ENCODE measurements around the gene ZNF783. TPM values are rescaled to one million over a fixed set of nuclear protein-coding genes. Genes with fewer than 3 reads are reported as not detected.

ZNF783 gene
- total and polyA plus RNA-seq, 5 donors, result 3.5 to 7.4 (median 6.8) TPM

DNA sequence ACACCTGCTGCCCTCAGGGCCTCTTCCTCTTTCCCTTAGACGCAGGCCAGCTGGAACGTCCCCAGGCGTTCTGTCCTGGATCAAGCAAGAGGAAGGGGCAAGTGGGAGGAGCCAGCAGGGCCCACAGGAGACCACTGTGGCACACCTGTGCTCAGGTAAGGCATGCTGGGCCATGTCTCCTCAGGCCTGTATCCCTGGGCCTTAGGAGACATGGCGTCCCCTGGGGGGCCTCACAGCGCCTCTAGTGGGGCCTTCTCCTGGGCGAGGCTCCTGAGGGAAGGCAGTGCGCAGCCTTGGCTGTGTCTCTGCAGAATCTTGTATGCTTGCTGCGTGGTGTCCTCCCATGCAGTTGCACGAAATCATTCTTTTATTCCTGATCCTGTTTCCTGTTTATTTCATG, 31.3 kb downstream of the ZNF783 start:
- Histone ChIP-seq H3K27ac (ENCODE audit: low read length) (no peak overlapping the region), H3K27me3 (ENCODE audit: control insufficient read depth, insufficient read depth) (no peaks in the 10 kb centered on the region), H3K9me3 (ENCODE audit: control insufficient read depth, low read length) (no peaks in the 10 kb centered on the region), H3K4me1 (ENCODE audit: control insufficient read depth, insufficient read depth, low read length) (no peaks in the 10 kb centered on the region), H3K4me3 (ENCODE audit: low read length) (no peak overlapping the region)
- WGBS, result 90% methylated on average over 9 of the region's 9 CpGs
- intact Hi-C loops (cut with DNase I), result no loop called here
- ATAC-seq (no peak), DNase-seq (no peak)

DNA sequence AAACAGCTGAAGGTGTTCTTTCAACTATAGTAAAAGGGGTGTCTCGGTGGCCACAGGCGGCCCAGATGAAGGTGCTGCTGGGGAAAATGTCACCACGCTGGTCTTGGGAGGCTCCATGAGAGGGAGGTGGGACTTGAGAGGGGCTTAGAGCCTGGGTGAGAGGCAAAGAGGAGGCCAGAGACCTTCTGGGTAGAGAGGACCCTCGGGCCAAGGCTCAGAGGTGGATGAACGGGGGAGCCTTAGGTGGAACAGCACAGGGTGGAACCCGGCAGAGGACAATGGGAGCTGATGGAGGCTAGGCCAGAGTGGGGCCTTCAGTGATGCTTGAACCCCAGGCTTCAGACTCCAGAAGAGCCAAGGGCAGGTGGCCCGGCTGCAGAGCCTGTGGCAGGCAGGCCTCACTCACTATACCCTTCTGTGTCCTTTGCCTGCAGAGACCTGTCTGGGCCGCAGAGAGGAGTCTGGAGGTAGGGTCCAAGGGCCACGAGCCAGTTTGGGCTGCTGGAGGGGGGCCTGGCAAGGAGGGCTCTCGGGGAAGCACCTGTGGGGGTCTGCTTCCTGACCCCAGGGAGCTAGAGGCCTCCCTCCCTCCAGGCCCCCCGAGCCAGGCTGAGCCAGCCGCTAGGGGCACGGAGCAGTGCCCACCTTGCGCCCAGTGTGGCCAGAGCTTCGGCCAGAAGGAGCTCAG, 32.1 kb downstream of the ZNF783 start:
- no peaks in the 10 kb centered on the region for H3K9me3 ChIP-seq (ENCODE audit: control insufficient read depth, low read length)
- DNase-seq (no peak), ATAC-seq (no peak)
- 94% methylated on average over 15 of the region's 15 CpGs for WGBS
- H3K27ac ChIP-seq (ENCODE audit: low read length), result no peak overlapping the region
- intact Hi-C loops (cut with DNase I), result no loop called here
- no peaks in the 10 kb centered on the region for H3K27me3 ChIP-seq (ENCODE audit: control insufficient read depth, insufficient read depth)
- H3K4me3 ChIP-seq (ENCODE audit: low read length), result no peak overlapping the region
- no peaks in the 10 kb centered on the region for H3K4me1 ChIP-seq (ENCODE audit: control insufficient read depth, insufficient read depth, low read length)

DNA sequence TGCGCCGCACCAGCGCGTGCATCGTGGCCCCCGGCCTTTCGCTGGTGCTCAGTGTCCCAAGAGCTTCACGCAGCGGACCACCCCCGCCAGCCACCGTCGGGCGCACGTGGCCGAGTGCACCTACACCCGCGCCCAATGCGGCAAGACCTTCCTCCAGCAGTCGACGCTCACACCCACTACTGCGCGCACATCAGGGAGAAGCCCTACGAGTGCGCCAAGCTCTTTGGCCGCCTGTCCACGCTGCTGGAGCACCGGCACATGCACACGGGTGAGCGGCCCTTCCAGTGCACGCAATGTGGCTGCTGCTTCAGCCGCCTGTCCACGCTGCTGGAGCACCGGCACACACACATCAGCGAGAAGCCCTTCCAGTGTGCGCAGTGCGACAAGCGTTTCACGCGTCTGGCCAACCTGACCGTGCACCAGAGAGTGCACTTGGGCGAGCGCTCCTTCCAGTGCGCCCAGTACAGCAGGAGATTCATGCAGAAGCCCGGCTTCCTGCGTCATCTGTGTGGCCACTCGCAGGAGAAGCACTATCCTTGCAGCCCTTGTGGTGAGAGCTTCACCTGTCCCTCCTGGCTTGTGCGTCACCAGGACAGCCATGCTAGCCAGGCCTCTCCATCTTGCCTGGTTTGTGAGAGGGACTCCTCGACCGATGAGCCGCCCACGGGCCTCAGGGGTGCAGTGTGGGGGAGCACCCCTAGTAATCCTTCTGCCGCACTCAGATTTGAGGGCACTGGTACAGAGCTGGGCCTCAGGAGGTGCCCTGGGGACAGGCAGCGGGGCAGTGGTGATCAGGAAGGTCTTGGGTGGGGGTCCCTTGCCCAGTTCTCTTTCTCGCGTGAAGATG, 32.9 kb downstream of the ZNF783 start:
- no peaks in the 10 kb centered on the region for H3K9me3 ChIP-seq (ENCODE audit: control insufficient read depth, low read length)
- H3K4me3 ChIP-seq (ENCODE audit: low read length), result no peak overlapping the region
- WGBS, result 96% methylated on average over 55 of the region's 55 CpGs
- H3K27me3 ChIP-seq (ENCODE audit: control insufficient read depth, insufficient read depth), result no peaks in the 10 kb centered on the region
- H3K27ac ChIP-seq (ENCODE audit: low read length), result no peak overlapping the region
- ATAC-seq, result no peak
- intact Hi-C loops (cut with DNase I), result no loop called here
- no peaks in the 10 kb centered on the region for H3K4me1 ChIP-seq (ENCODE audit: control insufficient read depth, insufficient read depth, low read length)
- no peak for DNase-seq

DNA sequence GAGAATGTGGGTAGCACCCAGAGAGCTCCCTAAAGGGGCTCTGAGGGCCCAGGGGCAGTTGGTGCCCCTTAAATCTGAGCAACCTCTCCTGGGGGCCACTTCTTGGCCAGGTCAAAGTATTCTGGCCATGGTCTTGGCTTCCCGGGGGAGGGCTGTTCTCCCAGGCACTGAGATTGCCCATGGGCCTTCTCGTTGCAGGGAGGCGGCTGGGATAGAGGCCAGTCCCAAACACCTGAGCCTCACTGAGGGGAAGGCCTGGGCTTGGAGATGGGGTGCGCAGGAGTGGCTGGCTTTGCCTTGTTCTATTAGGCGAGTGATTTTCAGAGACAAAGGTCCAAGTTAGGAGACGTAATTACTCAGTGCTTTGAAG, 33.5 kb downstream of the ZNF783 start:
- ATAC-seq (no peak), DNase-seq (no peak)
- no peak overlapping the region for H3K4me3 ChIP-seq (ENCODE audit: low read length)
- WGBS, result 96% methylated on average over 6 of the region's 6 CpGs
- H3K27me3 ChIP-seq (ENCODE audit: control insufficient read depth, insufficient read depth), result no peaks in the 10 kb centered on the region
- H3K4me1 ChIP-seq (ENCODE audit: control insufficient read depth, insufficient read depth, low read length), result no peaks in the 10 kb centered on the region
- intact Hi-C loops (cut with DNase I), result no loop called here
- no peak overlapping the region for H3K27ac ChIP-seq (ENCODE audit: low read length)
- no peaks in the 10 kb centered on the region for H3K9me3 ChIP-seq (ENCODE audit: control insufficient read depth, low read length)

DNA sequence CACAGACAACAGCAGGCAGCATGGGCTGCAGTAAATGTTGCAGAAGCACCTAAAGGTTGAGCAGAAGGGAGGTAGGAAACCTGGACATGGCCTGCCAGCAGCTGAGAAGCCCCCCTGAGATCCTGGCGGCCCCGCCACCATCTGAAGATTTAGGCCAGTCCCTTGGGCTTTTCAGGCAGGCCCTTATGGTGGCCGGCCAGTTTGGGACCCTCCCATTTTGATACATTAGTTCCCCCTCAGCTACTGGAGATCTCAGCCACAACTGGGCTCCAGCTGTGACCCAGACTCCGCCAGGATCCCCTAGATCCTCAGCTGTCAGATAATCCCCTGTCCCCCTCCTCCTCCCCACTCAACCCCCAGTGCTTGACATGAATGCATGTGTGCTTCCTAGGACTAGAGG, 34.4 kb downstream of the ZNF783 start:
- ATAC-seq, result no peak
- no peak for DNase-seq
- Histone ChIP-seq H3K27ac (ENCODE audit: low read length) (no peak overlapping the region), H3K9me3 (ENCODE audit: control insufficient read depth, low read length) (no peaks in the 10 kb centered on the region), H3K4me3 (ENCODE audit: low read length) (no peak overlapping the region), H3K4me1 (ENCODE audit: control insufficient read depth, insufficient read depth, low read length) (no peaks in the 10 kb centered on the region), H3K27me3 (ENCODE audit: control insufficient read depth, insufficient read depth) (no peaks in the 10 kb centered on the region)
- intact Hi-C loops (cut with DNase I), result no loop called here
- WGBS, result 85% methylated on average over 4 of the region's 4 CpGs

DNA sequence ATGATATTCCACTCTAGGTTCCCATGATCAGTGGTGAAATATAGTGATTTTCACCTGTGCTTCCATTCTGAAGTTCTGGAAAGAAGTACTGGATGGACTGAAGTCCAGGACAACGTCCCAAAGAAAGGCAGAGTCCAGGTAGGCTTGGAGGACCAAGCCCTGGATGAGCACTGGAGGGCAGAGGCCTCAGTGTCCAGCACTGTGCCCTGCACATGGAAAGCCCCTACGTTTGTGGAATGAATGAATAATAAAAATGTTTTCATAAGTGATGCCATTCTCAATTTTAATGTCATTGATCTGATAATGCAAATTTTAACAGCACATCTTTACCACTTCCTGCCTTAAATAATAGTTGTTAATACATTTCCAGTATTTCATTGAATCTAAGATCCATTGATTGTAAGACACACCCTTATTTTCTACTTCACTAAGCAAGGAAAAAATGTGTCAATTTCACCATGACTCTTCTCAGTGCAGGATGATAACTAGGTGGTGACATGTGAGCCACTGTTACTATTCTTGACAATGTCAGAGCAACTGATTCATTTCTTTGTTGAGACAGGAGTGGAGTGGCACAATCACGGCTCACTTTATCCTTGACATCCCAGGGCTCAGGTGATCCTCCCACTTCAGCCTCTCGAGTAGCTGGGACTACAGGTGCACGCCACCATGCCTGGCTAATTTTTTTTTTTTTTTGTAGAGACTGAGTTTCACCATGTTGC, 35.2 kb downstream of the ZNF783 start:
- no peak for ATAC-seq
- intact Hi-C loops (cut with DNase I), result no loop called here
- H3K27me3 ChIP-seq (ENCODE audit: control insufficient read depth, insufficient read depth), result no peaks in the 10 kb centered on the region
- H3K4me3 ChIP-seq (ENCODE audit: low read length), result no peak overlapping the region
- H3K4me1 ChIP-seq (ENCODE audit: control insufficient read depth, insufficient read depth, low read length), result no peaks in the 10 kb centered on the region
- DNase-seq, result no peak
- WGBS, result 72% methylated on average over 5 of the region's 5 CpGs
- H3K27ac ChIP-seq (ENCODE audit: low read length), result no peak overlapping the region
- H3K9me3 ChIP-seq (ENCODE audit: control insufficient read depth, low read length), result no peaks in the 10 kb centered on the region

DNA sequence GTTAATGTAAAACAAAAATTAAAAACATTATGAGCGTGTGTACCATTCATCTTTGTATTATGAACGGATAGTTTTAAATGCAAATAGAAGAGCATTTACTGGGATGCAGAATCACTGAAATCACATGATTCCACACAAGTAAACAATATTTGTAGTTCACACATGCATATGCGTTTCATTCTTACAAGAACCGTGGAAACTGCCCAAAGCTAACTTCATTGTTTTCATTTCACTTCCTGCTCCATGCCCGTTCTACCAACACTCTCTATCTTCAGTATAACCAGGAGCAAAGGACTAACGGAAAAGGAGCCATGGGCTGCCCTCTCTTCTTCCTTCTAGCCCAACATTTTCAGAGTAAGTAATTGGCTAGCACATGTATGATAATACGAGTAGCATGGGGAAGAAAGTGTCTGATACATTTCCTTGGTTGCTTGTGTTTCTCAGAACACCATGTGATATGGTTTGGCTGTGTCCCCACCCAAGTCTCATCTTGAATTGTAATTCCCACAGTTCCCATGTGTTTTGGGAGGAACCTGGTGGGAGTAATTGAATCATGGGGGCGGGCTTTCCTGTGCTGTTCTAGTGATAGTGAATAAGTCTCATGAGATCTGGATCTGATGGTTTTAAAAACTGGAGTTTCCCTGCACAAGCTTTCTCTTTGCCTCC, 38.8 kb downstream of the ZNF783 start:
- no peak overlapping the region for H3K27ac ChIP-seq (ENCODE audit: low read length)
- no peaks in the 10 kb centered on the region for H3K4me1 ChIP-seq (ENCODE audit: control insufficient read depth, insufficient read depth, low read length)
- no peaks in the 10 kb centered on the region for H3K9me3 ChIP-seq (ENCODE audit: control insufficient read depth, low read length)
- no peak overlapping the region for H3K4me3 ChIP-seq (ENCODE audit: low read length)
- DNase-seq (no peak), ATAC-seq (no peak)
- intact Hi-C loops (cut with DNase I), result no loop called here
- no peaks in the 10 kb centered on the region for H3K27me3 ChIP-seq (ENCODE audit: control insufficient read depth, insufficient read depth)
- 62% methylated on average over 8 of the region's 8 CpGs for WGBS

DNA sequence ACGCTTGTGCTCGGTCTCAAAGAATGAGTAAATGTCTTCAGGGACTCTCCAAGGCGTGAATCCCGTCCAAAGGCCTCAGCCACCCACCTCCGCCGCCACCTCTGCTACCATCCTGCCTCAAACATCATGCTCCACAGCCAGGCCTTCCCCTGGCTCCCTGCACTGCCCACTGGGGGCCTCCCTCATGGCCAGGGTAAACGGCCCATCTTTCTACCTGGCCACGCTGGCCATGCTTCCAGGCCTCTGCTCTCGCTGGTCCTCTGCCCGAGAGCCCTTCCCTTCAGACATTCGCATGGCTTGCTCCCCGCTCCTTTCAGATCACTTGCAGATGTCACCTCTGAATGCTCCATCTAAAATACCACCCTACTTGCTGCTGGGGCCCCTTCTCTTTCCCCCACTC, 40.2 kb downstream of the ZNF783 start:
- 88% methylated on average over 12 of the region's 12 CpGs for WGBS
- H3K27me3 ChIP-seq (ENCODE audit: control insufficient read depth, insufficient read depth), result no peaks in the 10 kb centered on the region
- no peak for ATAC-seq
- no peak for DNase-seq
- H3K27ac ChIP-seq (ENCODE audit: low read length), result no peak overlapping the region
- no peaks in the 10 kb centered on the region for H3K9me3 ChIP-seq (ENCODE audit: control insufficient read depth, low read length)
- intact Hi-C loops (cut with DNase I), result no loop called here
- H3K4me1 ChIP-seq (ENCODE audit: control insufficient read depth, insufficient read depth, low read length), result no peaks in the 10 kb centered on the region
- no peak overlapping the region for H3K4me3 ChIP-seq (ENCODE audit: low read length)

DNA sequence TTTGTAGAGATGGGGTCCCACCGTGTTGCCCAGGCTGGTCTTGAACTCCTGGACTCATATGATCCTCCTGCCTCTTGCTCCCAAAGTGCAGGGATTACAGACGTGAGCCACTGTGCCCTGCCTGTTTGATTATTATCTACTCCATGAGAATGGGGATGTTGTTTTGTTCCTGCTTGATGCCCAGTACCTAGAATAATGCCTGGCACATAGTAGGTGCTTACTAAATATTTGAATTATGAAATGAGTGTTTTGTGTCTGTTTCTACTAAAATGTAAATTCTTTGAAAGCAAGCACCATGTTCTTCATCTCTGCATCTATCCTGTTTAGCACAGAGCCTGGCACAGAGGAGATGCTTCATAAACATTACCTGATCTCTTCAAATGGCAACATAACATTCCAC, 40.9 kb downstream of the ZNF783 start:
- Histone ChIP-seq H3K27me3 (ENCODE audit: control insufficient read depth, insufficient read depth) (no peaks in the 10 kb centered on the region), H3K9me3 (ENCODE audit: control insufficient read depth, low read length) (no peaks in the 10 kb centered on the region), H3K4me1 (ENCODE audit: control insufficient read depth, insufficient read depth, low read length) (no peaks in the 10 kb centered on the region), H3K27ac (ENCODE audit: low read length) (no peak overlapping the region), H3K4me3 (ENCODE audit: low read length) (no peak overlapping the region)
- WGBS, result 71% methylated on average over 2 of the region's 2 CpGs
- DNase-seq, result no peak
- ATAC-seq, result no peak
- intact Hi-C loops (cut with DNase I), result no loop called here

DNA sequence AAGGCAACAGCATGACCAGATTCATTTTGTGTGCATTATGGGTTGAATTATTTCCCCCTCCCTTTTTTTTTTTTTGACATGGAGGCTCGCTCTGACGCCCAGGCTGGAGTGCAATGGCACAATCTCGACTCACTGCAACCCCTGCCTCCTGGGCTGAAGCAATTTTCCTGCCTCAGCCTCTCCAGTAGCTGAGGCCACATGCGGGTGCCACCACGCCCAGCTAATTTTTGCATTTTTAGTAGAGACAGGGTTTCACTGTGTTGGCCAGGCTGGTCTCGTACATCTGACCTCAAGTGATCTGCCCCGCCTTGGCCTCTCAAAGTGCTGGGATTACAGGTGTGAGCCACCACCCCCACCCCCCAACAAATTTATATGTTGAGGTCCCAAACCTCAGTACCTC, 42.0 kb downstream of the ZNF783 start:
- no peak overlapping the region for H3K27ac ChIP-seq (ENCODE audit: low read length)
- no peak overlapping the region for H3K4me3 ChIP-seq (ENCODE audit: low read length)
- 88% methylated on average over 7 of the region's 7 CpGs for WGBS
- no peak for ATAC-seq
- no peaks in the 10 kb centered on the region for H3K4me1 ChIP-seq (ENCODE audit: control insufficient read depth, insufficient read depth, low read length)
- no peak for DNase-seq
- no peaks in the 10 kb centered on the region for H3K27me3 ChIP-seq (ENCODE audit: control insufficient read depth, insufficient read depth)
- H3K9me3 ChIP-seq (ENCODE audit: control insufficient read depth, low read length), result no peaks in the 10 kb centered on the region
- intact Hi-C loops (cut with DNase I), result no loop called here

DNA sequence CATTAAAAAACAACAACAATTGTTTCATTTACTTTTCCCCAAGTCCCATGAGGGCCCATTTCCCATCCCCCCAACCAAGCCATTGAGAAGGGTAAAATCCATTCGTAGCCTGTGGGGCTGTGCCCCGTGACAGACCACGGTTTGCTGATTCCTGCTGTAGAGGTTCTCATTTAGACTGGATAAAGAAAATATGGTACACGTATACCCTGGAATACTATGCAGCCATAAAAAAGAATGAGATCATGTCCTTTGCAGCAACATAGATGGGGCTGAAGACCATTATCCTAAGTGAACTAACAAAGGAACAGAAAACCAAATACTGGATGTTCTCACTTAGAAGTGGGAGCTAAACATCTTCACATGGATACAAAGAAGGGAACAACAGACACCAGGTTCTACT, 44.9 kb downstream of the ZNF783 start:
- DNase-seq (no peak), ATAC-seq (no peak)
- Histone ChIP-seq H3K4me1 (ENCODE audit: control insufficient read depth, insufficient read depth, low read length) (no peaks in the 10 kb centered on the region), H3K9me3 (ENCODE audit: control insufficient read depth, low read length) (no peaks in the 10 kb centered on the region), H3K27ac (ENCODE audit: low read length) (no peak overlapping the region), H3K27me3 (ENCODE audit: control insufficient read depth, insufficient read depth) (no peaks in the 10 kb centered on the region), H3K4me3 (ENCODE audit: low read length) (no peak overlapping the region)
- intact Hi-C loops (cut with DNase I), result no loop called here
- WGBS, result 87% methylated on average over 4 of the region's 4 CpGs

All from right cardiac atrium (tissue), 5 donors.